Breast epithelium (tissue), 4 donors: ENCODE measurements around the gene NCOA1. TPM values are rescaled to one million over a fixed set of nuclear protein-coding genes. Genes with fewer than 3 reads are reported as not detected.

Experiments used
- DNase-seq, 2 donors: peaks; one replicate each; pipeline ENCODE4 v3.0.0-alpha.2; 2019; ENCODE audit warnings: low spot score in 2 of 2
- H3K27ac ChIP-seq, 2 donors: fragments of 200-600 bp; sonication (generic) in 1 of 2; one replicate each; pipeline ENCODE4 v1.5.1; 2016 to 2019; ENCODE audit warnings: mild to moderate bottlenecking in 1 of 2
- H3K27me3 ChIP-seq, 2 donors: fragments of 200-600 bp; sonication (generic) in 1 of 2; one replicate each; pipeline versions ENCODE4 v1.5.1 to v1.6.0; 2017 to 2019; ENCODE audit warnings: control low read depth in 1 of 2, mild to moderate bottlenecking in 1 of 2
- H3K36me3 ChIP-seq: fragments of 200-600 bp; one replicate; pipeline ENCODE4 v1.5.1; 2019
- H3K4me1 ChIP-seq, 2 donors: fragments of 200-600 bp; sonication (generic); one replicate each; pipeline ENCODE4 v1.5.1; 2016 to 2019; ENCODE audit warnings: control low read depth in 1 of 2
- H3K4me3 ChIP-seq, 3 donors: fragments of 200-600 bp; sonication (generic); 1 replicate in 2 of 3; 2 replicates in 1 of 3; pipeline ENCODE4 v1.5.1; 2016 to 2019; ENCODE audit warnings: mild to moderate bottlenecking in 3 of 3, moderate library complexity in 2 of 3
- H3K9me3 ChIP-seq, 2 donors: fragments of 200-600 bp; sonication (generic) in 1 of 2; one replicate each; pipeline ENCODE4 v1.5.1; 2016 to 2019; ENCODE audit warnings: control low read depth in 1 of 2
- CTCF ChIP-seq, 3 donors: fragments of 450-650 bp; IDR thresholded peaks; one replicate each; pipeline ENCODE4 v1.5.1; 2016 to 2017; ENCODE audit warnings: antibody characterized with exemption in 3 of 3, mild to moderate bottlenecking in 3 of 3, moderate library complexity in 3 of 3
- POLR2A ChIP-seq: fragments of 450-650 bp; IDR thresholded peaks from one replicate; pipeline ENCODE4 v1.6.1; 2016; ENCODE audit warnings: antibody characterized with exemption, mild to moderate bottlenecking, moderate library complexity
- POLR2AphosphoS5 ChIP-seq, 3 donors: sonication (generic); formaldehyde crosslinking; IDR thresholded peaks; one replicate each; pipeline ENCODE4 v1.6.1; 2017; ENCODE audit warnings: antibody characterized with exemption in 3 of 3
- intact Hi-C: fragments of 100-400 bp; cut with DNase I; formaldehyde crosslinking; loops from one replicate; pipeline ENCODE4 v1.15.1; 2023; ENCODE audit warnings: low total_unique reads
- total RNA-seq, 3 donors: library from RNA; depleted of rRNA; stranded (reverse); fragments of >200 nt; gene quantifications; one replicate each; pipeline ENCODE4 v1.1.0, GENCODE V29; 2016

Gene NCOA1
- total RNA-seq, 3 donors from 2014 or later = 66.4 to 83.4 (median 69.2) TPM

- H3K27ac ChIP-seq = no peak overlapping the region
- H3K4me3 ChIP-seq = no peak overlapping the region
- intact Hi-C loops = no loop called here
- DNase-seq = no peak
- TF ChIP-seq CTCF (IDR thresholded peaks at IDR 0.05) = no peak
- no peak for TF ChIP-seq POLR2AphosphoS5 (IDR thresholded peaks at IDR 0.05)
- TF ChIP-seq POLR2A = no peak
- no peaks in the 10 kb centered on the region for H3K36me3 ChIP-seq
- H3K9me3 ChIP-seq = no peaks in the 10 kb centered on the region
- H3K4me1 ChIP-seq = no peaks in the 10 kb centered on the region
- H3K27me3 ChIP-seq = no peaks in the 10 kb centered on the region
These were observed 152.0 kb downstream of the NCOA1 start for GRCh38 chr2:24643051-24643450.

DNA sequence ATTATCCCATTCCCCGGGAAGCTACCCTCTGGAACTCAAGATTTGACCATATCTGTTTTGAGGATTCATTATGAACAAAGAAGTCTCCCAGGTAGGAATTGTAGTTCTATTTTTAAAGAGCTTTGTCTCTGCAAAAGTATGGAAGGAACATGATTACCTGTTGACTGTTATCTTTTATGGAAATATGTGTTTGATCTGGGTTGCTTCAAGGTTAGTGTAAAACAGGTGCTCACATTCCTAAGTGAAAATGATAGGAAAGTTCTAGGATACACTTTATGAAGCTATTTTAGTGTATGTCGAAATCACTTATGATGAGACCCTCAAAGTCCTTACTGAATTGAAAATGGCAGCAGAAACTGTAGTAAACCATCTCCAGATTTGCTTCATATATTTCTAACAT, 153.0 kb downstream of the NCOA1 start:
- no peaks in the 10 kb centered on the region for H3K9me3 ChIP-seq
- TF ChIP-seq POLR2A (no peak), POLR2AphosphoS5 (IDR thresholded peaks at IDR 0.05) (no peak), CTCF (IDR thresholded peaks at IDR 0.05) (no peak)
- no peaks in the 10 kb centered on the region for H3K27me3 ChIP-seq
- H3K4me1 ChIP-seq = no peaks in the 10 kb centered on the region
- H3K4me3 ChIP-seq = no peak overlapping the region
- no peaks in the 10 kb centered on the region for H3K36me3 ChIP-seq
- intact Hi-C loops = no loop called here
- no peak overlapping the region for H3K27ac ChIP-seq
- DNase-seq = no peak

- TF ChIP-seq POLR2AphosphoS5 (IDR thresholded peaks at IDR 0.05) = no peak
- no peak for TF ChIP-seq CTCF (IDR thresholded peaks at IDR 0.05)
- TF ChIP-seq POLR2A = no peak
- Histone ChIP-seq H3K4me3 (no peak overlapping the region), H3K4me1 (no peaks in the 10 kb centered on the region), H3K27me3 (no peaks in the 10 kb centered on the region), H3K27ac (no peak overlapping the region), H3K9me3 (no peaks in the 10 kb centered on the region), H3K36me3 (no peaks in the 10 kb centered on the region)
- intact Hi-C loops = no loop called here
- no peak for DNase-seq
These were observed 160.1 kb downstream of the NCOA1 start for GRCh38 chr2:24650997-24651642.

- no peak overlapping the region for H3K4me3 ChIP-seq
- H3K27me3 ChIP-seq = no peaks in the 10 kb centered on the region
- intact Hi-C loops = no loop called here
- no peak overlapping the region for H3K27ac ChIP-seq
- TF ChIP-seq POLR2A (no peak), POLR2AphosphoS5 (IDR thresholded peaks at IDR 0.05) (no peak), CTCF (IDR thresholded peaks at IDR 0.05) (no peak)
- no peaks in the 10 kb centered on the region for H3K36me3 ChIP-seq
- no peak for DNase-seq
- H3K4me1 ChIP-seq = no peaks in the 10 kb centered on the region
- no peaks in the 10 kb centered on the region for H3K9me3 ChIP-seq
These were observed 160.6 kb downstream of the NCOA1 start for GRCh38 chr2:24651643-24652003.

GRCh38 chr2:24652265-24653182, 161.5 kb downstream of the NCOA1 start:
- H3K4me1 ChIP-seq = no peaks in the 10 kb centered on the region
- no peaks in the 10 kb centered on the region for H3K9me3 ChIP-seq
- intact Hi-C loops = no loop called here
- H3K36me3 ChIP-seq = no peaks in the 10 kb centered on the region
- H3K27me3 ChIP-seq = no peaks in the 10 kb centered on the region
- TF ChIP-seq POLR2A (no peak), POLR2AphosphoS5 (IDR thresholded peaks at IDR 0.05) (no peak), CTCF (IDR thresholded peaks at IDR 0.05) (no peak)
- no peak for DNase-seq
- H3K27ac ChIP-seq = no peak overlapping the region
- H3K4me3 ChIP-seq = no peak overlapping the region
